Astrocyte (in vitro differentiated cells and primary cell): ENCODE results near the gene DAG1.

Experiments
- EZH2 ChIP-seq: IDR thresholded peaks from 2 replicates; pipeline ENCODE4 v1.6.1; 2012; ENCODE audit warnings: mild to moderate bottlenecking, low read length, inconsistent platforms; ENCODE audit not compliant: insufficient read depth
- TF ChIP-seq, protein P1 (sequence below): IDR thresholded peaks from 2 replicates; pipeline ENCODE4 v1.5.1; 2011; ENCODE audit warnings: low read depth, mild to moderate bottlenecking, inconsistent platforms, low read length, moderate library complexity; ENCODE audit not compliant: insufficient read depth

DNA sequence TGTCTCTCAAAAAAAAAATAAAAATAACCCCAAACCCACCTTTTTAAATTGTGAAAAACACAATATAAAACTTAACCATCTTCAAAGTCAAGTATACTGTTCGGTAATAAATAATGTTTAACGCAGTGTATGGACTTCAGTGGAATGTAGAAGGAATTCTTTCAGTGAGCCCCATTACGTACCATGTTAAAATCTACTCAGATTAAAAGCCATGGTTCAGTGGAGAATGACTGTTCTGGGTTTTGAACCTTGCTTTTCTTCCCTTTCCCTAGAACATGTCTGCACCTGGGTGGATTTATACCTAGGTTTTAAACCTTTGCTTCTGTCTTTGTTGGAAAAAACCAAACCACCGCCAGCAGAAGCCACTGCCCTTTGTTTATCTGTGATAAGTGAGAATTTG, 27.5 kb downstream of the DAG1 start:
- TF ChIP-seq, protein P1, sequence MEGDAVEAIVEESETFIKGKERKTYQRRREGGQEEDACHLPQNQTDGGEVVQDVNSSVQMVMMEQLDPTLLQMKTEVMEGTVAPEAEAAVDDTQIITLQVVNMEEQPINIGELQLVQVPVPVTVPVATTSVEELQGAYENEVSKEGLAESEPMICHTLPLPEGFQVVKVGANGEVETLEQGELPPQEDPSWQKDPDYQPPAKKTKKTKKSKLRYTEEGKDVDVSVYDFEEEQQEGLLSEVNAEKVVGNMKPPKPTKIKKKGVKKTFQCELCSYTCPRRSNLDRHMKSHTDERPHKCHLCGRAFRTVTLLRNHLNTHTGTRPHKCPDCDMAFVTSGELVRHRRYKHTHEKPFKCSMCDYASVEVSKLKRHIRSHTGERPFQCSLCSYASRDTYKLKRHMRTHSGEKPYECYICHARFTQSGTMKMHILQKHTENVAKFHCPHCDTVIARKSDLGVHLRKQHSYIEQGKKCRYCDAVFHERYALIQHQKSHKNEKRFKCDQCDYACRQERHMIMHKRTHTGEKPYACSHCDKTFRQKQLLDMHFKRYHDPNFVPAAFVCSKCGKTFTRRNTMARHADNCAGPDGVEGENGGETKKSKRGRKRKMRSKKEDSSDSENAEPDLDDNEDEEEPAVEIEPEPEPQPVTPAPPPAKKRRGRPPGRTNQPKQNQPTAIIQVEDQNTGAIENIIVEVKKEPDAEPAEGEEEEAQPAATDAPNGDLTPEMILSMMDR: no peak
- TF ChIP-seq EZH2: no peak
